Chondrocyte (in vitro differentiated cells): Measurements from ENCODE around the gene GRB10. TPM values are rescaled to one million over a fixed set of nuclear protein-coding genes. Genes with fewer than 3 reads are reported as not detected.

Experiments
- DNase-seq: peaks from one replicate; pipeline ENCODE4 v3.0.0; 2021; ENCODE audit warnings: mixed read lengths, low spot score
- H3K27ac Mint-ChIP-seq: one replicate; pipeline ENCODE4 v1.8.0; 2021; ENCODE audit warnings: mild to moderate bottlenecking, moderate library complexity, mixed read lengths; ENCODE audit not compliant: unreplicated experiment
- H3K27me3 Mint-ChIP-seq: 2 replicates; pipeline ENCODE4 v1.8.0; 2021; ENCODE audit warnings: low read depth, mixed read lengths
- H3K36me3 Mint-ChIP-seq: 2 replicates; pipeline ENCODE4 v1.8.0; 2021; ENCODE audit warnings: low read depth, mixed read lengths
- H3K4me1 Mint-ChIP-seq: 2 replicates; pipeline ENCODE4 v1.8.0; 2021; ENCODE audit warnings: low read depth, mild to moderate bottlenecking, mixed read lengths
- H3K4me3 Mint-ChIP-seq: one replicate; pipeline ENCODE4 v1.8.0; 2021; ENCODE audit warnings: mild to moderate bottlenecking, moderate library complexity, mixed read lengths; ENCODE audit not compliant: unreplicated experiment
- H3K9me3 Mint-ChIP-seq: 2 replicates; pipeline ENCODE4 v1.8.0; 2021; ENCODE audit warnings: low read depth, mixed read lengths
- CTCF ChIP-seq: fragments of 200-600 bp; sonication (generic); IDR thresholded peaks from 2 replicates; pipeline ENCODE4 v1.5.0; 2021; ENCODE audit warnings: antibody characterized with exemption, mild to moderate bottlenecking, moderate library complexity
- total RNA-seq: library from RNA; stranded (reverse); gene quantifications from 3 replicates; pipeline ENCODE4 v1.2.1, GENCODE V29; 2021

The GRB10 gene
- total RNA-seq, 1 donor from 2014 or later = 73.7 TPM

GRCh38 chr7:50684713-50685075 is 98.0 kb downstream of the GRB10 start:
- DNase-seq = no peak
- no peak for TF ChIP-seq CTCF
- Mint-ChIP-seq H3K36me3 (peaks cover 19% of the 10 kb centered on the region), H3K9me3 (no peaks in the 10 kb centered on the region), H3K4me1 (peaks cover 22% of the 10 kb centered on the region), H3K27me3 (no peaks in the 10 kb centered on the region), H3K27ac (no peak overlapping the region), H3K4me3 (no peak overlapping the region)

- Mint-ChIP-seq H3K4me1 (peaks cover 24% of the 10 kb centered on the region), H3K9me3 (no peaks in the 10 kb centered on the region), H3K36me3 (peaks cover 16% of the 10 kb centered on the region), H3K4me3 (no peak overlapping the region), H3K27ac (no peak overlapping the region), H3K27me3 (no peaks in the 10 kb centered on the region)
- no peak for TF ChIP-seq CTCF
- no peak for DNase-seq
Observed at GRCh38 chr7:50684011-50684712, 98.5 kb downstream of the GRB10 start.

GRCh38 chr7:50682573-50682972 is 100.1 kb downstream of the GRB10 start:
- no peak overlapping the region for H3K4me3 Mint-ChIP-seq
- DNase-seq = no peak
- H3K4me1 Mint-ChIP-seq = peaks cover 36% of the 10 kb centered on the region
- H3K36me3 Mint-ChIP-seq = peaks cover 6% of the 10 kb centered on the region
- no peaks in the 10 kb centered on the region for H3K27me3 Mint-ChIP-seq
- H3K9me3 Mint-ChIP-seq = no peaks in the 10 kb centered on the region
- TF ChIP-seq CTCF = no peak
- H3K27ac Mint-ChIP-seq = no peak overlapping the region

- TF ChIP-seq CTCF = no peak
- Mint-ChIP-seq H3K27ac (no peak overlapping the region), H3K4me3 (no peak overlapping the region), H3K4me1 (peaks cover 41% of the 10 kb centered on the region), H3K27me3 (no peaks in the 10 kb centered on the region), H3K36me3 (peaks cover 2% of the 10 kb centered on the region), H3K9me3 (no peaks in the 10 kb centered on the region)
- no peak for DNase-seq
Observed at GRCh38 chr7:50682079-50682478, 100.6 kb downstream of the GRB10 start.

GRCh38 chr7:50681432-50682045 is 101.2 kb downstream of the GRB10 start:
- no peak for DNase-seq
- Mint-ChIP-seq H3K9me3 (no peaks in the 10 kb centered on the region), H3K36me3 (peaks cover 2% of the 10 kb centered on the region), H3K4me3 (no peak overlapping the region), H3K27me3 (no peaks in the 10 kb centered on the region), H3K4me1 (peaks cover 46% of the 10 kb centered on the region), H3K27ac (no peak overlapping the region)
- TF ChIP-seq CTCF = no peak
